Glutamatergic neuron (in vitro differentiated cells): ENCODE data around the gene ATG4B. TPM values are rescaled to one million over a fixed set of nuclear protein-coding genes. Genes with fewer than 3 reads are reported as not detected.

ENCODE experiments used
- DNase-seq: peaks from one replicate; pipeline ENCODE4 v3.0.0; 2022
- H3K27ac Mint-ChIP-seq: one replicate; pipeline ENCODE4 v1.8.0; 2020; ENCODE audit warnings: mild to moderate bottlenecking, mixed read lengths, inconsistent platforms; ENCODE audit not compliant: unreplicated experiment
- H3K27me3 Mint-ChIP-seq: one replicate; pipeline ENCODE4 v1.8.0; 2020; ENCODE audit warnings: mild to moderate bottlenecking, moderate library complexity, mixed read lengths, inconsistent platforms; ENCODE audit not compliant: unreplicated experiment
- H3K36me3 Mint-ChIP-seq: one replicate; pipeline ENCODE4 v1.8.0; 2020; ENCODE audit warnings: mild to moderate bottlenecking, mixed read lengths, inconsistent platforms; ENCODE audit not compliant: unreplicated experiment
- H3K4me1 Mint-ChIP-seq: one replicate; pipeline ENCODE4 v1.8.0; 2020; ENCODE audit warnings: mild to moderate bottlenecking, low read depth, mixed read lengths, inconsistent platforms; ENCODE audit not compliant: unreplicated experiment
- H3K4me3 Mint-ChIP-seq: one replicate; pipeline ENCODE4 v1.8.0; 2020; ENCODE audit warnings: mild to moderate bottlenecking, mixed read lengths, inconsistent platforms; ENCODE audit not compliant: unreplicated experiment
- H3K9me3 Mint-ChIP-seq: one replicate; pipeline ENCODE4 v1.8.0; 2020; ENCODE audit warnings: mild to moderate bottlenecking, moderate library complexity, mixed read lengths, inconsistent platforms; ENCODE audit not compliant: unreplicated experiment
- CTCF ChIP-seq: fragments of 200-600 bp; sonication (generic); IDR thresholded peaks from one replicate; pipeline ENCODE4 v1.5.0; 2021; ENCODE audit not compliant: partially characterized antibody, unreplicated experiment
- total RNA-seq: library from RNA; stranded (reverse); fragmentation: NEBNext Ultra II Directional; extraction: Animal tissue kit (Norgen Biotek cat#: 25700); gene quantifications from one replicate; pipeline ENCODE4 v1.2.1, GENCODE V29; 2021; ENCODE audit not compliant: unreplicated experiment

ATG4B gene
- total RNA-seq, 1 donor from 2014 or later, result 115 TPM

GRCh38 chr2:241636182-241637017 is 1.1 kb upstream of the ATG4B start:
- H3K9me3 Mint-ChIP-seq, result peaks cover 11% of the 10 kb centered on the region
- H3K4me1 Mint-ChIP-seq, result peaks cover 15% of the 10 kb centered on the region
- peaks cover 7% of the 10 kb centered on the region for H3K27me3 Mint-ChIP-seq
- no peak for TF ChIP-seq CTCF
- peak overlapping the region; percentile 68 for H3K27ac Mint-ChIP-seq
- peaks cover 12% of the 10 kb centered on the region for H3K36me3 Mint-ChIP-seq
- H3K4me3 Mint-ChIP-seq, result peak overlapping the region; percentile 85
- peak; percentile 65 for DNase-seq

GRCh38 chr2:241637795-241638660 is 535 bp downstream of the ATG4B start:
- Mint-ChIP-seq H3K9me3 (peaks cover 11% of the 10 kb centered on the region), H3K27me3 (peaks cover 9% of the 10 kb centered on the region), H3K4me1 (peaks cover 18% of the 10 kb centered on the region), H3K4me3 (peak overlapping the region; percentile 95), H3K36me3 (peaks cover 12% of the 10 kb centered on the region), H3K27ac (peak overlapping the region; percentile 75)
- no peak for DNase-seq
- no peak for TF ChIP-seq CTCF

- H3K27ac Mint-ChIP-seq, result no peak overlapping the region
- peaks cover 9% of the 10 kb centered on the region for H3K27me3 Mint-ChIP-seq
- H3K36me3 Mint-ChIP-seq, result peaks cover 12% of the 10 kb centered on the region
- no peak for TF ChIP-seq CTCF
- peak overlapping the region; percentile 95 for H3K4me3 Mint-ChIP-seq
- DNase-seq, result no peak
- H3K9me3 Mint-ChIP-seq, result peaks cover 11% of the 10 kb centered on the region
- peaks cover 18% of the 10 kb centered on the region for H3K4me1 Mint-ChIP-seq
Observed at GRCh38 chr2:241638940-241639339, 1.4 kb downstream of the ATG4B start.

- no peak for TF ChIP-seq CTCF
- Mint-ChIP-seq H3K4me1 (peaks cover 18% of the 10 kb centered on the region), H3K4me3 (no peak overlapping the region), H3K36me3 (peaks cover 12% of the 10 kb centered on the region), H3K27me3 (peaks cover 9% of the 10 kb centered on the region), H3K27ac (no peak overlapping the region), H3K9me3 (peaks cover 11% of the 10 kb centered on the region)
- DNase-seq, result no peak
Observed at GRCh38 chr2:241639385-241639784, 1.9 kb downstream of the ATG4B start.
